Left forelimb (tissue), 1 donor: Measurements from ENCODE around the gene SNRPF.

Experiments used
- DNase-seq: peaks from one replicate; pipeline ENCODE4 v3.0.0-alpha.2; 2018; ENCODE audit warnings: low spot score

The SNRPF gene

DNA sequence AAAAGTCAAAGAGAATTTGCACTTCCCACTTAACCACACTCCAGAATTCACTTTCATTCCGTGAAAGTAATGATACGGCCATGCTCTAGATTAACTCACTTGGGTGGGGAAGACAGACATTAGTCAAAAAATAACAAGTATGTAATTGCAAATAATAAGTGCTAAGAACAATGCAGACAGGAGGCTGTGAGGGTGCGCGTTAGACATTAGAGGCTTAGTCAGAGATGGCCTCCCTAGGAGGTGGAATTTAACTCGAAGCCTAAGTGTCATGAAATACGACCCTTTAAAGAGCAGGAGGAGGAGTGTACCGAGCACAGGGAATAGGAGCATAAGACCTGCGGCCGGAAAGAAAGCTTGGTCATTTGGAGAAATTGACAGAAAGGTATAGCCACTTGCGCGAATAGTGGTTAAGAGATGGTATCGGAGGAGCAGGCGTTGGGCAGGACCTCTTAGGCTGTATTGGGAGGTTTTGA lies 628 bp downstream of the SNRPF start:
- DNase-seq: no peak

DNA sequence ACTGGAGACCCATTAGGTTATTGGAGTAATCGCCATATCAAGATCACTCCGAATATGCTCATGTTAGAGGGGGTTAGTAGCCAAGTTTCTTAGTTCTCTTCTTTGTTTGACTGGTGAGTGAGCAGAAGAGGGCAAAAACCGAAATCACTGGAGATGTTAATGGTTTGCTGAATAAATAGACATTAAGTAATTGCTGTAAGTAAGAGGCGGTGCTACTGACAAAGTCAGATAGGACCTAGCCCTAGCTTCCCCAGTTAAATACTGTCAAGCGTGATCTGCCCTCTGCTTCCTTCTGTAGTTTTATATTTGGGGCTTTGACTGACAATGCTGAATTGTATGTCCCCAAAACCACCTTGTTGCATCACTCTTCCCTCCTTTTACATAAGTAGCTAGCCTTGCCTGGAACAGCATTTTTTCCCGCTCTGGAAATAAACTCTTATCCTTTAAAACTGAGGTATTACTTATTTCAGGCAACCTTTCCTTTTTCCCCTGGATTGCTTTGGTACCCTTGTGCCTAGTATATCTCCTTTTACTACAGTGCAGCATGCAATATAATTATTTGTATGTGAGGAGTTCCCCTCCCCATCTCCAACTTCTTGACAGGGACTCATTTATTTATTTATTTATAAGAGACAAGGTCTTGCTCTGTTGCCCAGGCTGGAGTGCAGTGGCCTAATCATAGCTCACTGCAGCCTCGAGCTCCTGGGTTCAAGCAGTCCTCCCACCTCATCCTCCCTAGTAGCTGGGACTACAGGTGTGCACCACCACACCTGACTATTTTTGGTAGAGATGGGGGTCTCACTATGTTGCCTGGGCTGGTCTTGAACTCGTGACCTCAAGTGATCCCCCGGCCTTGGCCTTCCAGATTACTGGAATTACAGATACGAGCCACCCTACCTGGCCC lies 1.4 kb downstream of the SNRPF start:
- DNase-seq: no peak

DNA sequence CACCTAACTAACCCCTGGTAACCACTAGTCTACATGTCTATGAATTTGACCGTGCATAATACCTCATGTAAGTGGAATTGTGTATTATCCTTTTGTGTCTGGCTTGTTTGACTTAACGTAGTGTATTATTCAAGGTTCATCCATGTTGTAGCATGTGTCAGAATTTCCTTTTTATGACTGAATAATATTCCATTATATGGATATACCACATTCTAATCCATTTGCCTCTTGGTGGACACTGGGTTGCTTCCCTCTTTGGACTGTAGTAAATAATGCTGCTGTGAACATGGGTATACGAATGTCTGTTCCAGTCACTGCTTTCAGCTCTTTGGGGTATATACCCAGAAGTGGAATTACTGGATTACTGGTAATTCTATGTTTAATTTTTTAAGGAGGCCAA lies 3.3 kb downstream of the SNRPF start:
- no peak for DNase-seq

DNA sequence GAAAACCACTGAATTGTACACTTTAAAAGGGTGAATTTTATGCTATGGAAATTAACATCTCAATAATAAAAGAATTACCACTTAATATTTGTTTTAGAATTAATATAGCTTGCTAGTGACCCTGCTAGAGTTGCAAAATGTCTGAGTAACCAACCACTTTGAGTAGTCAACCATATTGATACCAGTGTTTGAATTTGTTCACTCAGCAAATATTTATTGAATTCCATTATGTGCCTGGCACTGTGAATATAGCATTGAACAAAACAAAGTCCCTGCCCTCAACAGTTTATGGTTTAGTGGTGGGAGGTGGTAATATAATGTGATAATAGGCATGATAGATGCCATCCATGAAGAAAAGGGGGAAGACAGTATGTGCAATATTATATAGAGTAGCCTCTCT lies 4.6 kb downstream of the SNRPF start:
- DNase-seq: no peak

DNA sequence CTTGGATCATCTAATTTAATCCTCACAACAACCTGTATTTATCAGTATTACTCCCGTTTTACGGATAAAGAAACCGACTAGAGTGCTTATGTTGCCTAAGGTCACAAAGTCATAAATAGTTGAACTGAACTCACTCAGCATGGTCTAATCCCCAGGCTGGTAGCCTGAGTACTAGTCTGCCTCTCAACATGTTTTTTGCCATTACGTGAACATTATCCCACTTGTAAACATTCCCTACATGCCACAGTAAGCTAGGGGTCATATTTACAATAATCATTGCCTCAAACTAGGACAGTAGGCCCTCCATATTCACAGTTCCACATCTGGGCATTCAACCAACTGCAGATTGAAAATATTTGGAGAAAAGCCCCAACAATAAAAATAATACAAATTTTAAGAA lies 12.1 kb downstream of the SNRPF start:
- no peak for DNase-seq

DNA sequence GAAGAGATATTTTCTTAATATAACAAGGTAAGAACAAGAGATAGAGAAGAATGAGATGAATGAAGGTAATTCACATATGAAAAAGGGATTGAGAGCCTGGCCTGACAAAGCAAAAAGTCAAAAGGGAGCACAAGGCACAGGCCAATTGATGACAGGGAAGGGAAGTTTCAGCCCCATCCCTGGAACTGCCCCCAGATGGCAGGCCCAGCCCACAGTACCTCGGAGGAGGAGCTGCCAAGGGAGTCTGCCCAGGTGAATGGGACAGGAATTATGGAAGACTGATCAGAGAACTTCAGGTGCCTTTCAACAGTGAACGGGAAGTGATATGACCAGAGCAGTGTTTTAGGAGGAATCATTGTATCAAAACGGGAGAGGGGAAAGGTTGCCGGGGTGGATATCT lies 15.7 kb downstream of the SNRPF start:
- no peak for DNase-seq

DNA sequence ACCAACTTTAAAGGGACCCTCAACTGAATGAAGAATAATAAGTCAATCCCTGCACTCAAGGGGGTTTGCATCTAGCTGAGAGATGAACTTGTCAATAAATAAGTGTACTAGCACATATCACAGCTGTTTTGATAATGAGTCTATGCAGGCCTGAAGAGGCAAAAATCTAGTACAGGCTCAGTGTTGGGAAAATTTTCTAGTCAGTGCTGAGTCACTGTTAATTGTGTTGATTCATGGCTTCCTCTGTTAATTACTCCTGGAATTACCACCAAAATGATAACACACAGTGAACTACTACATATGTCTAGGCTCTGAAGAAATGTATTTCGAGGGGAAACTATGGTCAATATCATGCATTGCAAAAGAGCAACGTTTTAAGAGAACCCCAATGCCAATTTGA lies 18.9 kb downstream of the SNRPF start:
- DNase-seq: no peak

DNA sequence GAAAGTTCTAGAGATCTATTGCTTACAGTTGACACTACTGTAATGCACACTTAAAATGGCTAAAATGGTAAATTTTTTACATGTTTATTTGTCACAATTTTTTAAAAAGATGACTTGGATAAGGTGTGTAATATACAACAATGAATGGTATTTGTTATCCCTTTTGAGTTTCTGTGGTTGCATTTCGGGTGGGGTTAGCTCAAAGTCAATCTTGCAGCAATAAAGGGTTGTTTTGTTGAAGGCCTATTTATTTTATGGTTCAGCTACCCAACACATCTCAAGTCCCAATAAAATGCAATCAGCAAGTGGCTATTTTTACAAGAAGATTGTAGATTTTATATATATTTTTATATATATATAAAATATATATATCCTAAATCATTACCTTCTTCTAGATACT lies 22.1 kb downstream of the SNRPF start:
- DNase-seq: no peak

DNA sequence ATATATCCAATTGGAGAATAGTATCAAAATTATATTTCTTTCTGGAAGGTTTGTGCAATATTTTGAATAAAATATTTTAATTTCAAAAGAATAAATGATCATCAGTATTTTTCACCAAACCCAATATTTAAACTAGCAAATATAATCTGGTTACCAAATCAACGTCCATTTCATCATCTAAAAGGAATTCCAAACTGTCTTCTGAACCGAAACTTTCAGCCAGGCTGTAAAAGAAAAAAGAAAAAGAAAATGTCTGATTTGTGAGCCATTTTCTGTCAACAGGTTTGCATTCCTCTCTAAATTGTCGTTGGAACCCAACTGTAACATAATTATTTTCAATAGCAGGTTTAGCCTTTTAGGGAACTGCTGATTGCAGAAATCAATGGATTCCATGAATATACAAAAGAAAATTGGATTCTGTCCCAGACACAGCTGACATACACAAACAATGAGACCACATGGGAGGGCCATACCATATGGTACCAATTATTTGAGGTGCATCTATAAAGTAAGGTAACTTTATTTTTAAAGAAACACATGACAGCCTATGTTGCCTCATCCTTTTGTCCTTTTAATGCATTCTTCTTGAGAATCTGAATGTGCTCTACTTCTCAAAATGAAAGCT lies 22.7 kb downstream of the SNRPF start:
- no peak for DNase-seq

DNA sequence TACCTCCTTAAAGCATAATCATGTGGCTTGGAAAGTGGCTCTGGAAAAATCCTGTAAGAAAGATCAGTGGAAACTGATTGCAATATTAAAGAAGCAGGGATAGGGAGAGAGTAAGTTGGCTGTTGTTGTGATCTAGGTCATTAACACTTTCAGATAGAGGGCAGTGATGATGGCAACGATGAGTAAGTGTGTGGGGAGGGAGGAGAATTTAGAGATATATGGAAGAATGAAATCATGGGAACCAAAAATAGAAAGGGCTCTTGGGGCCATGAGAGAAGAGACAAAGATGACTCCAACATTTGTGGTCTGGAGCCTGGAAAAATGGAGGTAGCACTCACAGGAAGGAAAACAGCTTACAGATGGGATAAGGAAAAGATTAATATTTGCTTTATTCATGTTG lies 23.3 kb downstream of the SNRPF start:
- no peak for DNase-seq

DNA sequence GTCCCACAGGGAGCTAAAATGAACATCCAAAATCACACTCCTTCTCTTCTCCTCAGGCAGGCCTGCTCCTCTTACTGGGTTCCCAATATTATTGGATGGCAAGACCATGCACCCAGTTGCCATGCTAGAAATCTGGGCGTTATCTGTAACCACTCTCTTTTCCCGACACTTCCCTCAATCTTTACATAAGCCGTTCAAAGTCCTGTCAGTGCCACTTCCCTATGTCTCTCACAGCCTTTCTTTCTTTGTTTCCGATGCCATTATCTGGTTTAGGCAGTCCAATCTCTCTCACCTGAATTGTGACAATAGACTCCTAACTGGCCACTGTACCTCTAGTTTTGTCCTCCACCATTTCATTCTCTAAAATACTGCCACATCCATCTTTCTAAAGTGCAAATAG lies 24.1 kb downstream of the SNRPF start:
- no peak for DNase-seq

DNA sequence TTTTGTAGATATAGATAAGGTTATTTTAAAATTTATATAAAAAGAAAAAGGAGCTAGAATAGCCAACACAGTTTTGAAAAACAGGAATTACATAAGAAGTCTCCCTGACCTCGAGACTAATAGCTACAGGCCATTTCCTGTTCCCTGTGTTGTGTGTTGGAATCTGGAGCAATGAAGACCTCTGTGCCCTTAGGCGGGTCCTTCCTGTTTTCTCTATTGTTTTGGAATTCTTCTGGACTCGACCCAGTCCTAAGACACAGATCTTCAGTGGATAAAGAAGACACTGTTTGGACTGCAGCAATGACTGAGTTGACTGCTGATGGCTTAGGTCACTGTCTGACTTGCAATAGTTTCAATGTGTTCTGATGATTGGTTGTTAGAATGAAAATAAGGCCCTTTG lies 26.2 kb downstream of the SNRPF start:
- no peak for DNase-seq

DNA sequence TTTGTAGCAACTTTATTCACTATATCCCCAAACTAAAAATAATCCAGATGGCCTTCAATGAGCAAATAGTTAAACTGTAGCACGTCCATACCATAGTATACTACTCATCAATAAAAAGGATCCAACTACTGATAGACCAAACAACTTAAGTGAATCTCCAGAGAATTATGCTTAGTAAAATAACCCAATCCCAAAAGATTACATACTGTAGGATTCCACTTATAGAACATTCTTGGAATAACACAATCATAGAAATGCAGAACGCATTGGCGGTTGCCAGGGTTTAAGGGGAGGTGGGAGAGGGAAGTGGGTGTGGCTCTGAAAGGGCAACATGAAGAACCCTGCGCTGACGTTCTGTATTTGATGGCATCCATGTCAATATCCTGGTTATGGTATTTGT lies 28.6 kb downstream of the SNRPF start:
- no peak for DNase-seq

DNA sequence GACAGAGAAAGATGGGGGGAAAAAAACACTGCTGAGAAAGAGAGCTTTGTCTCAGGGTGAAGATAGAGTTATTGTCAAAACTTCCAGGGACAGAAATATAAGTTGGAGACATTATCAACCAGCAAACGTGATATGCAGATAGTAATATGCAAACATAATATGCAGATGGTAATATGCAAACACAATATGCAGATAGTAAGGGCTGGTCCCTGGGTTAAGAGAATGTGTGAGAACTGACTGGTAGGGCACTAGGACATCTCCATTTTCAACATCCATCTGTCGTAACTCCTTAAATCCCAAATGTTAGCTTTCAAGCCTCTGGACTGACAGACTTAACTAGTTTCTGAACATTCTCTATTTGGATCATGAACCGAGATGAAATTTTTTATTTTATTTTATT lies 32.2 kb downstream of the SNRPF start:
- no peak for DNase-seq

DNA sequence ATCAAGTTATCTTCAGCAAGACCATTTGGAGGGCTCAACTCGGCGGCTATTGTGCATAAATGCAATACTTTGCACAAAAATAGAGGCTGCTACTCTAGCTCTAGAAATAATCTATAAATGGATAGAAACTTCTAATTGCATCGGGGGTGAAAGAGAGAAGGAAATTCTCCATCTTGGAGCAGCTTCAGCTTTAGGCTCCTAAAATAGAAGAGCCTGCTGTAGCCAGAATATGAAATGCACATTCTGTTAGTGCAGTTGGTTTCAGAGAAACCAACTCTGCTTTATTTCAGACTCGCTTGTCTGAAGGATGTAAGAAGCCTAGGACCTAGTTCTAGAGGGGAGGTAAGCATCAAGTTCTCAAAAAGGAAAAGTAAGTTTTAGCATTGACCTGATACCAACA lies 38.1 kb downstream of the SNRPF start:
- DNase-seq: no peak

DNA sequence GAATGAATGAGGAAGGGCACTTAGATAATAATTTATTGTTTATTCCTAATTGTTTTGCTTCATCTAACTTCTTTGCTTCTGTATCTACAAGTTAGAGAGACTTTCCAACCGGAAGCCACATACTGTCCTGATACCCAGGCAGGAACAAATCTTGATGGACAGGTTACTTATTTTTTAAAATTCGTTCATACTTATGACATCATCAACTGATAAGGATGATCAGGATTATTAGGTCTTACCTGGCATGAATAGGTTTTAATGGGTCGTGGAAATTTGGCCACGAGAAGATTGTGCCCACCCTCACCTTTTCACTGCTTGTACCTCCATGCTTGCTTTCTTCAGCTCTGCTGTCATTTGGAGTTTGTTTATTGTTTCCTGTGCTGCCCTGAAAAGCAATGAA lies 39.3 kb downstream of the SNRPF start:
- no peak for DNase-seq

DNA sequence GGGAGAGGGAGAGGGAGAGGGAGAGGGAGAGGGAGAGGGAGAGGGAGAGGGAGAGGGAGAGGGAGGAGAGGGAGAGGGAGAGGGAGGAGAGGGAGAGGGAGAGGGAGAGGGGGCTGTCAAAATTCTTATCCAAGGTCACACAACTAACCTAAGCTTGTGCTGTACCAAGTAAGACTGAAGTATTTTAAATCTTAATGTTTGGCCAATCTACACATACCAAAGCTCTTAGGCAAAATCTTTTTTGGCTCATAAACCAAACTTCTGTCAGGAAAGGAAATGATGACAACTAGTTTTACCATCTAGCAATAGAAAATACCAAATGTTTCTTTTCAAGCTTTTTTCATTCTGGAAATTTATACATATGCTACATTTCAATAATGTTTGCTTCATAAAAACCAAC lies 49.8 kb downstream of the SNRPF start:
- DNase-seq: no peak

DNA sequence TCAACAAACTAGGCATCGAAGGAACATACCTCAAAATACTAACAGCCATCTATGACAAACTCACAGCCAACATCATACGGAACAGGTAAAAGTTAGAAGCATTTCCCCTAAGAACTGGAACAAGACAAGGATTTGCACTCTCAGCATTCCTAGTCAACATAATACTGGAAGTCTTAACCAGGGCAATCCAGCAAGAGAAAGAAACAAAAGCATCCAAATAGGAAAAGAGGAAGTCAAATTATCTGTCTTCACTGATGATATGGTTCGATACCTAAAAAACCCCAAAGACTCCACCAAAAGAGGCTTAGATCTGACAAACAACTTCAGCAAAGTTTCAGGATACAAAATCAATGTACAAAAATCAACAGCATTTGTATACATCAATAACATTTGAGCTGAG lies 51.1 kb downstream of the SNRPF start:
- no peak for DNase-seq
